ENCODE results near the gene CGB5.
"Not testable (repeated sequence)": the region's sequence is repeated elsewhere in the genome, so short reads cannot be mapped to it uniquely, and the experiment has no call there.

GRCh38 chr19:49018388-49019241, 25.0 kb upstream of the CGB5 start:
- not testable (repeated sequence) for TF ChIP-seq CTCF (IDR thresholded peaks at IDR 0.05 in 4 of 5, conservative IDR thresholded peaks at IDR 0.05 in 1 of 5); POLR2A (IDR thresholded peaks at IDR 0.05)
